PC-9 (cell line): ENCODE data around the gene ANKRD36.

ENCODE experiments used
- CTCF ChIP-seq: fragments of 200-600 bp; sonication (generic); conservative IDR thresholded peaks from 2 replicates; pipeline ENCODE4 v1.6.1; 2017; ENCODE audit warnings: mixed run types, antibody characterized with exemption, mild to moderate bottlenecking, moderate library complexity
- EZH2 ChIP-seq: fragments of 200-600 bp; sonication (generic); IDR thresholded peaks from 2 replicates; pipeline ENCODE4 v1.8.0; 2017; ENCODE audit warnings: antibody characterized with exemption, low read depth

DNA sequence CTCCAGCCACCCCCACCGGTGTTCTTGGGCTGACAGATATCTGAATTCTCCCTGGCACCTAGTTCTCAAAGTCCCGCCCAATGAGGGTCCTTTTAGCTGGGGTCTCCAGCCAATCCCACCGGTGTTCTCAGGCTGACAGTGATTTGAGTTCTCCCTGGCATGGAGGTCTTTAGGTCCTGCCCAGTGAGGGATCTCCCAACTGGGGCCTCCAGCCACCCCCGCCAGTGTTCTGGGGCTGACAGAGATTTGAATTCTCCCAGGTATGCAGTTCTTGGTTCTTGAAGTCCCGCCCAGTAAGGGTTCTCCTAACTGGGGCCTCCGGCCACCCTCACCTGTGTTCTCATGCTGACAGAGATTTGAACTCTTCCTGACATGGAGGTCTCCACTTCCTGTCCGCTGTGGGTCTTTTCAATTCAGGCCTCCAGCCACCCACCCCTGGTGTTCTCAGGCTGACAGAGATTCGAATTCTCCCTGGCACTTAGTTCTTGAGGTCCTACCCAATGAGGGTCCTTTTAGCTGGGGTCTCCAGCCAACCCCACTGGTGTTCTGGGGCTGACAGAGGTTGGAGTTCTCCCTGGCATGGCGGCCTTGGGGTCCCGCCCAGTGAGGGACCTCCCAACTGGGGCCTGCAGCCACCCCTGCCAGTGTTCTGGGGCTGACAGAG, 154.6 kb downstream of the ANKRD36 start:
- TF ChIP-seq CTCF: no peak
- no peak for TF ChIP-seq EZH2
